SK-N-SH (cell line): ENCODE results near the gene BRSK1. TPM values are rescaled to one million over a fixed set of nuclear protein-coding genes. Genes with fewer than 3 reads are reported as not detected.

Source experiments
- CTCF ChIA-PET: fragments of 300-600, 350-600 bp; formaldehyde crosslinking; extraction: SDS; loops from one replicate; lab custom pipeline; 2021; lab: Yijun Ruan, JAX
- POLR2A ChIA-PET: fragments of 350-600 bp; sonication (Branson Sonifier 250); formaldehyde crosslinking; extraction: SDS; loops from one replicate; lab custom pipeline; 2020; ENCODE audit warnings: antibody characterized with exemption, inconsistent platforms; lab: Yijun Ruan, JAX
- DNase-seq: peaks from one replicate; pipeline ENCODE4 v3.0.0; 2012
- H2AFZ ChIP-seq: fragments of 200-600 bp; sonication (generic); 2 replicates; pipeline ENCODE4 v1.8.1; 2016; ENCODE audit warnings: antibody characterized with exemption, mild to moderate bottlenecking, low read depth
- H3F3A ChIP-seq: fragments of 200-600 bp; sonication (generic); replicated peaks from 2 replicates; pipeline ENCODE3; 2016; ENCODE audit warnings: antibody characterized with exemption, mild to moderate bottlenecking; ENCODE audit not compliant: insufficient read depth
- H3K27ac ChIP-seq, 2 experiments: fragments of 200-500 bp in 1 of 2; fragments of 200-600 bp in 1 of 2; sonication (Bioruptor generic) in 1 of 2; sonication (generic), shearing (Covaris generic) in 1 of 2; 2 replicates each; pipeline versions ENCODE4 v1.5.1 to v1.6.1; 2014 to 2016; ENCODE audit warnings: low read depth in 2 of 2, inconsistent platforms in 1 of 2, low read length in 1 of 2, mild to moderate bottlenecking in 1 of 2, mixed read lengths in 1 of 2
- H3K27me3 ChIP-seq: fragments of 200-600 bp; sonication (generic), shearing (Covaris generic); 2 replicates; pipeline ENCODE4 v1.6.1; 2016; ENCODE audit warnings: mixed run types; ENCODE audit not compliant: insufficient read depth
- H3K36me3 ChIP-seq, 2 experiments: fragments of 200-500 bp in 1 of 2; fragments of 200-600 bp in 1 of 2; sonication (Bioruptor generic) in 1 of 2; sonication (generic) in 1 of 2; replicated peaks in 1 of 2; 2 replicates each; pipeline versions ENCODE3 to v1.5.1; 2014 to 2016; ENCODE audit warnings: low read length in 1 of 2, mild to moderate bottlenecking in 1 of 2; ENCODE audit not compliant: insufficient read depth in 2 of 2, control insufficient read depth in 1 of 2
- H3K4me1 ChIP-seq, 2 experiments: fragments of 200-500 bp in 1 of 2; fragments of 200-600 bp in 1 of 2; sonication (Bioruptor generic) in 1 of 2; sonication (generic), shearing (Covaris generic) in 1 of 2; 2 replicates each; pipeline versions ENCODE4 v1.5.1 to v1.6.1; 2014 to 2016; ENCODE audit warnings: low read depth in 1 of 2, low read length in 1 of 2, mixed run types in 1 of 2; ENCODE audit not compliant: insufficient read depth in 2 of 2, control insufficient read depth in 1 of 2
- H3K4me2 ChIP-seq: fragments of 200-600 bp; sonication (generic), shearing (Covaris generic); 2 replicates; pipeline ENCODE4 v1.6.1; 2017; ENCODE audit warnings: mixed run types
- H3K4me3 ChIP-seq, 2 experiments: fragments of 200-500 bp in 1 of 2; fragments of 200-600 bp in 1 of 2; sonication (Bioruptor generic) in 1 of 2; sonication (generic), shearing (Covaris generic) in 1 of 2; 2 replicates each; pipeline versions ENCODE4 v1.5.1 to v1.8.1; 2014 to 2016; ENCODE audit warnings: low read depth in 2 of 2, inconsistent platforms in 1 of 2, low read length in 1 of 2, mild to moderate bottlenecking in 1 of 2, mixed read lengths in 1 of 2, moderate library complexity in 1 of 2
- H3K79me2 ChIP-seq: fragments of 200-600 bp; sonication (generic); 2 replicates; pipeline ENCODE4 v1.8.1; 2017; ENCODE audit warnings: mild to moderate bottlenecking; ENCODE audit not compliant: insufficient read depth
- H3K9ac ChIP-seq: fragments of 200-600 bp; sonication (generic); 2 replicates; pipeline ENCODE4 v1.6.1; 2017; ENCODE audit warnings: mixed run types
- H3K9me2 ChIP-seq: fragments of 200-600 bp; sonication (generic); 2 replicates; pipeline ENCODE4 v1.6.1; 2017; ENCODE audit warnings: mixed run types
- H3K9me3 ChIP-seq: fragments of 200-600 bp; sonication (generic); 2 replicates; pipeline ENCODE4 v1.6.1; 2017; ENCODE audit warnings: mixed run types, mild to moderate bottlenecking, moderate library complexity
- H4K20me1 ChIP-seq: fragments of 200-600 bp; sonication (generic); 2 replicates; pipeline ENCODE4 v1.6.1; 2017; ENCODE audit warnings: mild to moderate bottlenecking, mixed run types; ENCODE audit not compliant: insufficient read depth
- EP300 ChIP-seq, 2 experiments: IDR thresholded peaks; 2 replicates each; pipeline versions ENCODE4 v1.4.0 to v1.6.1; 2012; ENCODE audit warnings: borderline replicate concordance in 1 of 2, low read depth in 1 of 2, low read length in 1 of 2
- EZH2phosphoT487 ChIP-seq: fragments of 200-600 bp; sonication (generic); IDR thresholded peaks from 2 replicates; pipeline ENCODE4 v1.6.1; 2017; ENCODE audit warnings: low read depth, mixed run types, mild to moderate bottlenecking, antibody characterized with exemption, moderate library complexity, borderline replicate concordance
- FOXM1 ChIP-seq: IDR thresholded peaks from 2 replicates; pipeline ENCODE4 v1.4.0; 2012; ENCODE audit warnings: low read depth, mild to moderate bottlenecking
- MXI1 ChIP-seq: IDR thresholded peaks from 2 replicates; pipeline ENCODE4 v1.6.1; 2012; ENCODE audit warnings: mild to moderate bottlenecking, low read depth, low read length, improper control_type of control experiment
- POLR2AphosphoS5 ChIP-seq: IDR thresholded peaks from 2 replicates; pipeline ENCODE4 v1.6.1; 2012; ENCODE audit warnings: low read depth, low read length
- REST ChIP-seq: IDR thresholded peaks from 2 replicates; pipeline ENCODE4 v1.6.1; 2012; ENCODE audit warnings: mild to moderate bottlenecking, low read depth, low read length, moderate library complexity
- SIN3A ChIP-seq: IDR thresholded peaks from 2 replicates; pipeline ENCODE4 v1.6.1; 2012; ENCODE audit warnings: low read depth, mild to moderate bottlenecking, low read length, moderate library complexity, borderline replicate concordance
- TCF12 ChIP-seq: IDR thresholded peaks from 2 replicates; pipeline ENCODE4 v1.4.0; 2012
- USF1 ChIP-seq: IDR thresholded peaks from 2 replicates; pipeline ENCODE4 v1.4.0; 2012; ENCODE audit warnings: low read depth, borderline replicate concordance
- USF2 ChIP-seq: fragments of 150-350 bp; IDR thresholded peaks from 2 replicates; pipeline ENCODE4 v1.6.1; 2017; ENCODE audit warnings: antibody characterized with exemption, low read length, low read depth, borderline replicate concordance
- YY1 ChIP-seq: IDR thresholded peaks from 2 replicates; pipeline ENCODE4 v1.4.0; 2012; ENCODE audit warnings: low read depth, mild to moderate bottlenecking
- WGBS: methylation state at CpG from one replicate; pipeline ENCODE4 v1.1.6; 2017; ENCODE audit warnings: low lambda C conversion rate; 5-methylcytosine and 5-hydroxymethylcytosine counted together
- polyA plus RNA-seq, 3 experiments: library from polyadenylated mRNA; depleted of rRNA; stranded (reverse); fragments of >200 nt; gene quantifications; 2 replicates each; pipeline ENCODE4 v1.2.3, GENCODE V29; 2012
- TF ChIP-seq, protein P1 (sequence below): IDR thresholded peaks from 2 replicates; pipeline ENCODE4 v1.4.0; 2012; ENCODE audit warnings: low read depth

The BRSK1 gene
- polyA plus RNA-seq, 1 of the 3 experiments (the other 2 are of a cell fraction): 49.7 TPM

- H3K4me2 ChIP-seq: peak overlapping the region; percentile 84
- H3K9ac ChIP-seq: peak overlapping the region; percentile 69
These were observed 735 bp downstream of the BRSK1 start for GRCh38 chr19:55284405-55285058.

More at GRCh38 chr19:55284405-55285058, 735 bp downstream of the BRSK1 start:
- peak; percentile 66 for DNase-seq
- Histone ChIP-seq H3K27ac (peak overlapping the region in 1 of 2 experiments; percentile 56; a peak in 2 of 4 replicates), H3K36me3 (peaks cover 0 to 9% of the 10 kb centered on the region in 2 experiments), H3K79me2 (peaks cover 13% of the 10 kb centered on the region; the same call in 1 of the 2 replicates), H3K27me3 (no peaks in the 10 kb centered on the region), H2AFZ (no peak overlapping the region), H3K9me2 (no peaks in the 10 kb centered on the region), H3F3A (peaks cover 7% of the 10 kb centered on the region), H3K9me3 (no peaks in the 10 kb centered on the region), H3K4me1 (peaks cover 0 to 16% of the 10 kb centered on the region in 2 experiments; a peak in 1 of 4 replicates), H3K4me3 (peak overlapping the region; percentile 56 to 57), H4K20me1 (no peaks in the 10 kb centered on the region)
- POLR2A ChIA-PET: interaction anchor here (0.6 to 1.0 kb wide), 2 partner anchors 10 to 105 kb away, joined by 3 to 4 read pairs; partner anchors contain the start of gene SYT5
- CTCF ChIA-PET: interaction anchor here (0.9 to 1.3 kb wide), 4 partner anchors 133 to 219 kb away, joined by 3 to 7 read pairs (median 4); no protein-coding TSS in a partner anchor
- no peak for TF ChIP-seq YY1
- TF ChIP-seq POLR2AphosphoS5: no peak
- no peak for TF ChIP-seq USF2
- no peak for TF ChIP-seq FOXM1
- TF ChIP-seq, protein P1, sequence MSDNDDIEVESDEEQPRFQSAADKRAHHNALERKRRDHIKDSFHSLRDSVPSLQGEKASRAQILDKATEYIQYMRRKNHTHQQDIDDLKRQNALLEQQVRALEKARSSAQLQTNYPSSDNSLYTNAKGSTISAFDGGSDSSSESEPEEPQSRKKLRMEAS: no peak
- no peak for TF ChIP-seq TCF12
- no peak for TF ChIP-seq EZH2phosphoT487
- no peak for TF ChIP-seq USF1
- TF ChIP-seq SIN3A: no peak
- TF ChIP-seq EP300 (IDR thresholded peaks at IDR 0.05; ENCODE audit: borderline replicate concordance in 1 of 2, low read depth in 1 of 2, low read length in 1 of 2): no peak
- no peak for TF ChIP-seq REST
- TF ChIP-seq MXI1: no peak
- 3% methylated on average over 4 of the region's 16 CpGs for WGBS
